ENCODE results near the gene NUMA1.

GRCh38 chr11:71997594-71997993 is 82.7 kb downstream of the NUMA1 start:
- no peak for TF ChIP-seq PATZ1 (CRISPR knock-in tag; IDR thresholded peaks at IDR 0.05)
- TF ChIP-seq SIN3A (IDR thresholded peaks at IDR 0.05; ENCODE audit: borderline replicate concordance, low read depth, low read length) = no peak
- TF ChIP-seq IRF1 (CRISPR knock-in tag; IDR thresholded peaks at IDR 0.05; ENCODE audit: low read depth) = no peak
- TF ChIP-seq NFIC (IDR thresholded peaks at IDR 0.05; ENCODE audit: low read length) = no peak
- no peak for TF ChIP-seq ZNF274 (CRISPR knock-in tag; IDR thresholded peaks at IDR 0.05)
- no peak for TF ChIP-seq TIGD3 (CRISPR knock-in tag; IDR thresholded peaks at IDR 0.05; ENCODE audit: borderline replicate concordance)
- TF ChIP-seq HMG20A (CRISPR knock-in tag; IDR thresholded peaks at IDR 0.05; ENCODE audit: borderline replicate concordance) = no peak
- no peak for TF ChIP-seq POLR2AphosphoS2 (IDR thresholded peaks at IDR 0.05; ENCODE audit: low read depth, low read length)
- TF ChIP-seq ARID4A (CRISPR knock-in tag; IDR thresholded peaks at IDR 0.05; ENCODE audit: borderline replicate concordance) = no peak
